ENCODE measurements around the gene GABRR1. TPM values are rescaled to one million over a fixed set of nuclear protein-coding genes. Genes with fewer than 3 reads are reported as not detected.

Gene GABRR1
- total RNA-seq, 2 donors from 2014 or later = 0.21 TPM; not detected in 1

GRCh38 chr6:89198235-89198634, 18.9 kb downstream of the GABRR1 start:
- H3K9ac ChIP-seq (ENCODE audit: low read depth in 2 of 2, low read length in 2 of 2) = no peak overlapping the region
- DNase-seq = no peak

GRCh38 chr6:89197141-89197540, 20.0 kb downstream of the GABRR1 start:
- Histone ChIP-seq H3K9ac (ENCODE audit: low read depth in 2 of 2, low read length in 2 of 2) (no peak overlapping the region), H3K27ac (no peak overlapping the region), H3K9me3 (no peaks in the 10 kb centered on the region), H3K36me3 (no peaks in the 10 kb centered on the region), H3K4me3 (no peak overlapping the region), H3K4me1 (no peaks in the 10 kb centered on the region), H3K27me3 (no peaks in the 10 kb centered on the region)
- intact Hi-C loops (cut with DNase I) = no loop called here
- DNase-seq = no peak
- no peak for TF ChIP-seq CTCF (IDR thresholded peaks at IDR 0.05)

More at GRCh38 chr6:89198235-89198634, 18.9 kb downstream of the GABRR1 start:
- intact Hi-C loops (cut with DNase I) = no loop called here
- no peak for TF ChIP-seq CTCF (IDR thresholded peaks at IDR 0.05)
- Histone ChIP-seq H3K4me3 (no peak overlapping the region), H3K9me3 (no peaks in the 10 kb centered on the region), H3K36me3 (no peaks in the 10 kb centered on the region), H3K27ac (no peak overlapping the region), H3K4me1 (no peaks in the 10 kb centered on the region), H3K27me3 (no peaks in the 10 kb centered on the region)

- H3K27ac ChIP-seq = no peak overlapping the region
- no peak overlapping the region for H3K9ac ChIP-seq (ENCODE audit: low read depth in 2 of 2, low read length in 2 of 2)
- no peaks in the 10 kb centered on the region for H3K27me3 ChIP-seq
- H3K4me1 ChIP-seq = no peaks in the 10 kb centered on the region
- H3K9me3 ChIP-seq = no peaks in the 10 kb centered on the region
- no peaks in the 10 kb centered on the region for H3K36me3 ChIP-seq
- H3K4me3 ChIP-seq = no peak overlapping the region
- no peak for DNase-seq
- intact Hi-C loops (cut with DNase I) = no loop called here
- no peak for TF ChIP-seq CTCF (IDR thresholded peaks at IDR 0.05)
These were observed 22.6 kb downstream of the GABRR1 start for GRCh38 chr6:89194559-89194958.

DNA sequence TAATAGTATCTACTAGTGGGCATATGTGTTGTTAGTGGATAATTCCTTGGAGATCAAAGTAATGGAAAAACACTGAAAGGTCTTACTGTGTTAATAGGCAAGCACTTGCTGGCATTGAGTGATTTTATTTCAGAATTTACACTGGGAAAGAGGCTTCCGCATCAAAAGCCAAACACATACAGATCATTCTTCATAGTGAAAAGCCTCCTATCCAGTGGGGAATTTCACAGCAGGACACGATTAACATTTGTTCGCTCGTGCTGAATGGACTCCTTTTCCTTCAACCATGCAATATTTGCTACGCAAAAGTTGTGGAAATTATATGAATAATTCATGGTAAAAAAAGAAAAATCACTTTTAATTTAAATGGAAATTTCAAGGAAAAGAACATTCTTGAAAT, 26.4 kb downstream of the GABRR1 start:
- no peak for TF ChIP-seq CTCF (IDR thresholded peaks at IDR 0.05)
- no peak overlapping the region for H3K9ac ChIP-seq (ENCODE audit: low read depth in 2 of 2, low read length in 2 of 2)
- H3K4me1 ChIP-seq = no peaks in the 10 kb centered on the region
- no peak overlapping the region for H3K4me3 ChIP-seq
- no peaks in the 10 kb centered on the region for H3K27me3 ChIP-seq
- no peaks in the 10 kb centered on the region for H3K36me3 ChIP-seq
- no peaks in the 10 kb centered on the region for H3K9me3 ChIP-seq
- intact Hi-C loops (cut with DNase I) = no loop called here
- DNase-seq = no peak
- no peak overlapping the region for H3K27ac ChIP-seq

GRCh38 chr6:89187504-89187903, 29.7 kb downstream of the GABRR1 start:
- Histone ChIP-seq H3K36me3 (no peaks in the 10 kb centered on the region), H3K27me3 (no peaks in the 10 kb centered on the region), H3K9me3 (no peaks in the 10 kb centered on the region), H3K27ac (no peak overlapping the region), H3K4me3 (no peak overlapping the region), H3K4me1 (no peaks in the 10 kb centered on the region), H3K9ac (ENCODE audit: low read depth in 2 of 2, low read length in 2 of 2) (no peak overlapping the region)
- intact Hi-C loops (cut with DNase I) = no loop called here
- TF ChIP-seq CTCF (IDR thresholded peaks at IDR 0.05) = no peak
- DNase-seq = no peak

DNA sequence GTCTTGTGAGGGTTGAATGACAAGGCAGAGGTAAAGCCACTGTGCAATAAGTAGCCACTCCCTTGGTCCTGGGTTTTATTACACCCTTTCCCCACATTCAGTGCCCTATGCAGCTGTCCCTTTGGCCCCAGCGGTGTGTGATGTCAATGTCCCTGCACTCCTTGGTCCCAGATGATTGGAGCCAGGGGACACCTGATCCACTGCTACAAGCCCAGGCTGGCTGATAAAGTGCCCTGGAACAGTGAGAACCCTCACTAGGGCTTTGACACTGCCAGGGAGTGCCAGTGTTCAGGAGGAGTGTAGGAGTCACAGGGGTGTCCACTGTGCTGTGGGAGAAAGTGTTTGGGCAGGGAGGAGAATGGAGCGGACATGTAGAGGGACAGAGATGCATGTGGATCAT, 30.4 kb downstream of the GABRR1 start:
- no peaks in the 10 kb centered on the region for H3K27me3 ChIP-seq
- H3K4me3 ChIP-seq = no peak overlapping the region
- TF ChIP-seq CTCF (IDR thresholded peaks at IDR 0.05) = no peak
- DNase-seq = no peak
- intact Hi-C loops (cut with DNase I) = no loop called here
- no peak overlapping the region for H3K27ac ChIP-seq
- H3K36me3 ChIP-seq = no peaks in the 10 kb centered on the region
- H3K9ac ChIP-seq (ENCODE audit: low read depth in 2 of 2, low read length in 2 of 2) = no peak overlapping the region
- no peaks in the 10 kb centered on the region for H3K4me1 ChIP-seq
- H3K9me3 ChIP-seq = no peaks in the 10 kb centered on the region
